HG03139 (cell line): ENCODE results near the gene ZCCHC7.
A peak's percentile ranks its signal among the peaks of the same experiment; 100 is the strongest.
"Not testable (repeated sequence)": the region's sequence is repeated elsewhere in the genome, so short reads cannot be mapped to it uniquely, and the experiment has no call there.

Experiments used
- ATAC-seq: cut with Tn5 transposase; IDR thresholded peaks from one replicate; pipeline ENCODE4 v1.9.1; 2021; ENCODE audit not compliant: unreplicated experiment

ZCCHC7 gene

GRCh38 chr9:37172557-37172956 is 52.2 kb downstream of the ZCCHC7 start:
- no peak for ATAC-seq

GRCh38 chr9:37174247-37174646 is 53.9 kb downstream of the ZCCHC7 start:
- no peak for ATAC-seq

- no peak for ATAC-seq
Measured at GRCh38 chr9:37178742-37179141, 58.4 kb downstream of the ZCCHC7 start.

GRCh38 chr9:37179576-37179975 is 59.2 kb downstream of the ZCCHC7 start:
- no peak for ATAC-seq

GRCh38 chr9:37180138-37180537 is 59.8 kb downstream of the ZCCHC7 start:
- ATAC-seq, result no peak

- no peak for ATAC-seq
Measured at GRCh38 chr9:37182718-37183117, 62.3 kb downstream of the ZCCHC7 start.

GRCh38 chr9:37184905-37185867 is 64.8 kb downstream of the ZCCHC7 start:
- no peak for ATAC-seq

- ATAC-seq, result no peak
Measured at GRCh38 chr9:37187292-37187691, 66.9 kb downstream of the ZCCHC7 start.

- ATAC-seq, result no peak
Measured at GRCh38 chr9:37187713-37188439, 67.5 kb downstream of the ZCCHC7 start.

- ATAC-seq, result not testable (repeated sequence)
Measured at GRCh38 chr9:37190739-37191138, 70.4 kb downstream of the ZCCHC7 start.

GRCh38 chr9:37191403-37192089 is 71.2 kb downstream of the ZCCHC7 start:
- no peak for ATAC-seq

- ATAC-seq, result no peak
Measured at GRCh38 chr9:37192803-37193202, 72.4 kb downstream of the ZCCHC7 start.

GRCh38 chr9:37197158-37198038 is 77.0 kb downstream of the ZCCHC7 start:
- ATAC-seq, result peak; percentile 54

GRCh38 chr9:37198039-37198729 is 77.8 kb downstream of the ZCCHC7 start:
- ATAC-seq, result no peak

- no peak for ATAC-seq
Measured at GRCh38 chr9:37198831-37199230, 78.5 kb downstream of the ZCCHC7 start.

GRCh38 chr9:37200433-37201005 is 80.1 kb downstream of the ZCCHC7 start:
- ATAC-seq, result no peak

GRCh38 chr9:37201581-37201980 is 81.2 kb downstream of the ZCCHC7 start:
- no peak for ATAC-seq

- no peak for ATAC-seq
Measured at GRCh38 chr9:37202091-37202490, 81.7 kb downstream of the ZCCHC7 start.

- ATAC-seq, result not testable (repeated sequence)
Measured at GRCh38 chr9:37203456-37203855, 83.1 kb downstream of the ZCCHC7 start.
